ENCODE measurements around the gene THAP5. TPM values are rescaled to one million over a fixed set of nuclear protein-coding genes. Genes with fewer than 3 reads are reported as not detected.

THAP5 gene
- total RNA-seq, 1 donor from 2014 or later, result 26.3 TPM

GRCh38 chr7:108600399-108600798, 30.9 kb upstream of the THAP5 start:
- no peak for TF ChIP-seq CTCF (IDR thresholded peaks at IDR 0.05; ENCODE audit: insufficient read depth, low read length, poor library complexity, severe bottlenecking)

GRCh38 chr7:108598914-108599580, 29.5 kb upstream of the THAP5 start:
- no peak for TF ChIP-seq CTCF (IDR thresholded peaks at IDR 0.05; ENCODE audit: insufficient read depth, low read length, poor library complexity, severe bottlenecking)
- no peaks in the 10 kb centered on the region for H3K36me3 ChIP-seq (ENCODE audit: control insufficient read depth, insufficient read depth, low read length)

More at GRCh38 chr7:108600399-108600798, 30.9 kb upstream of the THAP5 start:
- no peaks in the 10 kb centered on the region for H3K27me3 ChIP-seq (ENCODE audit: control insufficient read depth, insufficient read depth, low read length)
- no peak overlapping the region for H3K4me3 ChIP-seq (ENCODE audit: low read depth, low read length)
- no peaks in the 10 kb centered on the region for H3K36me3 ChIP-seq (ENCODE audit: control insufficient read depth, insufficient read depth, low read length)
- DNase-seq (ENCODE audit: low read depth), result no peak

DNA sequence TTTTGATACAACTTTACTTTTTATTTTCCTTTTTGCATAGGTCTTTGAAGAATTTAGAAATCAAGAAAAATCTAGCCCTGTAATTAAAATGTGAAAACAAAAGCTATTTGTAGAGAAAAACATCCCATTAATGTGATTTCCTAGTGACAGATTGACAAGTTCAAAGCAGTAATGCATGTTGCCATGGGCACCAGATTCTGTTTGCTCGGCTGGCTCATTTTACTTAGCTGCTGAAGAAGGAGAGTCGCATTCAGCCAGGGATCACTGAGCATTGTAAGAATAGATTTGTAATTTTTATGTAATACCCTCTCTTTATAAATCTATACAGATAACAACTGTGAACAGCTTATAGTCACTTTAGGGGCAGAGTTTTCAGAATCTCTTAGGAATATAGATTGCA, 28.6 kb upstream of the THAP5 start:
- H3K36me3 ChIP-seq (ENCODE audit: control insufficient read depth, insufficient read depth, low read length), result no peaks in the 10 kb centered on the region
- no peak for TF ChIP-seq CTCF (IDR thresholded peaks at IDR 0.05; ENCODE audit: insufficient read depth, low read length, poor library complexity, severe bottlenecking)
- no peak for DNase-seq (ENCODE audit: low read depth)
- H3K27me3 ChIP-seq (ENCODE audit: control insufficient read depth, insufficient read depth, low read length), result no peaks in the 10 kb centered on the region
- H3K4me3 ChIP-seq (ENCODE audit: low read depth, low read length), result no peak overlapping the region

More at GRCh38 chr7:108598914-108599580, 29.5 kb upstream of the THAP5 start:
- H3K27me3 ChIP-seq (ENCODE audit: control insufficient read depth, insufficient read depth, low read length), result no peaks in the 10 kb centered on the region
- no peak for DNase-seq (ENCODE audit: low read depth)
- no peak overlapping the region for H3K4me3 ChIP-seq (ENCODE audit: low read depth, low read length)

DNA sequence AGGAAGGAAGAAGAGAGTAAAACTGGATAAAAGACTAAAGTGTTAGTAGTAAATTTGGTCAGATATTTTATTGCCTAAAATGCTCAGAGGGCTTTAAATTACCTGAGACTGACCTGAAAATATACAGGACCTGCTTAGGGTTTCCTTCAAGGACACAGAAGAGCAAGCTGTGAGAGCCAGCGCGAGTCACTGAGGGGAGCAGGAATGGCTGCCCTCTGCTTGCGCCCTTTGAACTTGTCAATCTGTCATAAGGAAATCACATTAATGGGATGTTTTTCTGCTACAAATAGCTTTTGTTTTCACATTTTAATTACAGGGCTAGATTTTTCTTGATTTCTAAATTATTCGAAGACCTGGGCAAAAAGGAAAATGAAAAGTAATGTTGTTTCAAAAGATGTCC, 27.1 kb upstream of the THAP5 start:
- no peak overlapping the region for H3K4me3 ChIP-seq (ENCODE audit: low read depth, low read length)

GRCh38 chr7:108592646-108593201, 23.2 kb upstream of the THAP5 start:
- Histone ChIP-seq H3K36me3 (ENCODE audit: control insufficient read depth, insufficient read depth, low read length) (no peaks in the 10 kb centered on the region), H3K4me3 (ENCODE audit: low read depth, low read length) (no peak overlapping the region), H3K27me3 (ENCODE audit: control insufficient read depth, insufficient read depth, low read length) (no peaks in the 10 kb centered on the region)
- TF ChIP-seq CTCF (IDR thresholded peaks at IDR 0.05; ENCODE audit: insufficient read depth, low read length, poor library complexity, severe bottlenecking), result peak; percentile 42
- DNase-seq (ENCODE audit: low read depth), result no peak

More for the DNA sequence above, 27.1 kb upstream of the THAP5 start:
- Histone ChIP-seq H3K36me3 (ENCODE audit: control insufficient read depth, insufficient read depth, low read length) (no peaks in the 10 kb centered on the region), H3K27me3 (ENCODE audit: control insufficient read depth, insufficient read depth, low read length) (no peaks in the 10 kb centered on the region)
- no peak for TF ChIP-seq CTCF (IDR thresholded peaks at IDR 0.05; ENCODE audit: insufficient read depth, low read length, poor library complexity, severe bottlenecking)
- no peak for DNase-seq (ENCODE audit: low read depth)

GRCh38 chr7:108590606-108591005, 21.1 kb upstream of the THAP5 start:
- no peak for TF ChIP-seq CTCF (IDR thresholded peaks at IDR 0.05; ENCODE audit: insufficient read depth, low read length, poor library complexity, severe bottlenecking)
- no peak for DNase-seq (ENCODE audit: low read depth)
- H3K4me3 ChIP-seq (ENCODE audit: low read depth, low read length), result no peak overlapping the region

More at GRCh38 chr7:108590606-108591005, 21.1 kb upstream of the THAP5 start:
- H3K36me3 ChIP-seq (ENCODE audit: control insufficient read depth, insufficient read depth, low read length), result no peaks in the 10 kb centered on the region
- no peaks in the 10 kb centered on the region for H3K27me3 ChIP-seq (ENCODE audit: control insufficient read depth, insufficient read depth, low read length)

All from kidney epithelial cell (primary cell).